HG02840 (cell line): Measurements from ENCODE around the gene ARFIP1.
"Not testable (repeated sequence)": the region's sequence is repeated elsewhere in the genome, so short reads cannot be mapped to it uniquely, and the experiment has no call there.

Source experiments
- ATAC-seq: cut with Tn5 transposase; IDR thresholded peaks from one replicate; pipeline ENCODE4 v1.9.1; 2021; ENCODE audit warnings: mild to moderate bottlenecking, moderate library complexity, moderate number of reproducible peaks; ENCODE audit not compliant: unreplicated experiment, low FRiP score

ARFIP1 gene

GRCh38 chr4:152836936-152837335 is 57.2 kb downstream of the ARFIP1 start:
- ATAC-seq, result no peak

GRCh38 chr4:152839729-152840128 is 60.0 kb downstream of the ARFIP1 start:
- ATAC-seq, result not testable (repeated sequence)

- no peak for ATAC-seq
These were observed 63.8 kb downstream of the ARFIP1 start for GRCh38 chr4:152843481-152844090.

GRCh38 chr4:152847376-152847775 is 67.6 kb downstream of the ARFIP1 start:
- no peak for ATAC-seq

GRCh38 chr4:152848508-152848907 is 68.8 kb downstream of the ARFIP1 start:
- ATAC-seq, result no peak

GRCh38 chr4:152849350-152849749 is 69.6 kb downstream of the ARFIP1 start:
- ATAC-seq, result no peak

- no peak for ATAC-seq
These were observed 70.6 kb downstream of the ARFIP1 start for GRCh38 chr4:152850377-152850776.

- no peak for ATAC-seq
These were observed 71.5 kb downstream of the ARFIP1 start for GRCh38 chr4:152851226-152851625.

- ATAC-seq, result no peak
These were observed 73.5 kb downstream of the ARFIP1 start for GRCh38 chr4:152853293-152853692.

- not testable (repeated sequence) for ATAC-seq
These were observed 74.3 kb downstream of the ARFIP1 start for GRCh38 chr4:152854016-152854415.

- ATAC-seq, result no peak
These were observed 77.2 kb downstream of the ARFIP1 start for GRCh38 chr4:152856960-152857359.

- no peak for ATAC-seq
These were observed 79.2 kb downstream of the ARFIP1 start for GRCh38 chr4:152858934-152859333.

GRCh38 chr4:152860046-152860445 is 80.3 kb downstream of the ARFIP1 start:
- ATAC-seq, result no peak

GRCh38 chr4:152862608-152863007 is 82.9 kb downstream of the ARFIP1 start:
- no peak for ATAC-seq

GRCh38 chr4:152864361-152864760 is 84.6 kb downstream of the ARFIP1 start:
- ATAC-seq, result no peak

GRCh38 chr4:152866432-152866993 is 86.8 kb downstream of the ARFIP1 start:
- ATAC-seq, result not testable (repeated sequence)

- ATAC-seq, result no peak
These were observed 90.9 kb downstream of the ARFIP1 start for GRCh38 chr4:152870606-152871005.

GRCh38 chr4:152875261-152875660 is 95.5 kb downstream of the ARFIP1 start:
- no peak for ATAC-seq

- no peak for ATAC-seq
These were observed 98.1 kb downstream of the ARFIP1 start for GRCh38 chr4:152877868-152878267.

GRCh38 chr4:152880263-152880662 is 100.5 kb downstream of the ARFIP1 start:
- no peak for ATAC-seq

- no peak for ATAC-seq
These were observed 102.2 kb downstream of the ARFIP1 start for GRCh38 chr4:152881974-152882373.

- ATAC-seq, result no peak
These were observed 105.4 kb downstream of the ARFIP1 start for GRCh38 chr4:152885185-152885584.
